Activated CD4-positive, alpha-beta memory T cell treated with anti-CD3 and anti-CD28 coated beads, Interleukin-2, amount 10 ng/mL, durations not matched to agents 7 days and 5 days (primary cell): ENCODE results near the gene PHPT1. TPM values are rescaled to one million over a fixed set of nuclear protein-coding genes. Genes with fewer than 3 reads are reported as not detected.
A peak's percentile ranks its signal among the peaks of the same experiment; 100 is the strongest.

Experiments
- CTCF ChIA-PET: fragments of 350-600 bp; sonication (Branson Sonifier 250); formaldehyde crosslinking; loops from one replicate; lab custom pipeline; 2021; ENCODE audit warnings: antibody characterized with exemption, inconsistent platforms; lab: Charles Lee
- POLR2A ChIA-PET: fragments of 350-600 bp; sonication (Branson Sonifier 250); formaldehyde crosslinking; loops from one replicate; lab custom pipeline; 2021; ENCODE audit warnings: antibody characterized with exemption; lab: Charles Lee
- DNase-seq: peaks from one replicate; pipeline ENCODE4 v3.0.0-alpha.2; 2020
- H3K27ac Mint-ChIP-seq: one replicate; pipeline ENCODE4 v1.8.0; 2021; ENCODE audit warnings: mild to moderate bottlenecking, mixed read lengths
- H3K27me3 Mint-ChIP-seq: one replicate; pipeline ENCODE4 v1.8.0; 2021; ENCODE audit warnings: mixed read lengths
- H3K36me3 Mint-ChIP-seq: one replicate; pipeline ENCODE4 v1.8.0; 2021; ENCODE audit warnings: low read depth, mixed read lengths
- H3K4me1 Mint-ChIP-seq: one replicate; pipeline ENCODE4 v1.8.0; 2021; ENCODE audit warnings: mixed read lengths
- H3K4me3 Mint-ChIP-seq: one replicate; pipeline ENCODE4 v1.8.0; 2021; ENCODE audit warnings: mild to moderate bottlenecking, mixed read lengths
- H3K9me3 Mint-ChIP-seq: one replicate; pipeline ENCODE4 v1.8.0; 2021; ENCODE audit warnings: mixed read lengths
- total RNA-seq, 2 experiments: library from RNA; stranded (reverse); gene quantifications; one replicate each; pipeline ENCODE4 v1.2.3, GENCODE V29; 2021

The PHPT1 gene
- total RNA-seq, 2 experiments from 2014 or later, result 82.3 to 85.4 TPM

DNA sequence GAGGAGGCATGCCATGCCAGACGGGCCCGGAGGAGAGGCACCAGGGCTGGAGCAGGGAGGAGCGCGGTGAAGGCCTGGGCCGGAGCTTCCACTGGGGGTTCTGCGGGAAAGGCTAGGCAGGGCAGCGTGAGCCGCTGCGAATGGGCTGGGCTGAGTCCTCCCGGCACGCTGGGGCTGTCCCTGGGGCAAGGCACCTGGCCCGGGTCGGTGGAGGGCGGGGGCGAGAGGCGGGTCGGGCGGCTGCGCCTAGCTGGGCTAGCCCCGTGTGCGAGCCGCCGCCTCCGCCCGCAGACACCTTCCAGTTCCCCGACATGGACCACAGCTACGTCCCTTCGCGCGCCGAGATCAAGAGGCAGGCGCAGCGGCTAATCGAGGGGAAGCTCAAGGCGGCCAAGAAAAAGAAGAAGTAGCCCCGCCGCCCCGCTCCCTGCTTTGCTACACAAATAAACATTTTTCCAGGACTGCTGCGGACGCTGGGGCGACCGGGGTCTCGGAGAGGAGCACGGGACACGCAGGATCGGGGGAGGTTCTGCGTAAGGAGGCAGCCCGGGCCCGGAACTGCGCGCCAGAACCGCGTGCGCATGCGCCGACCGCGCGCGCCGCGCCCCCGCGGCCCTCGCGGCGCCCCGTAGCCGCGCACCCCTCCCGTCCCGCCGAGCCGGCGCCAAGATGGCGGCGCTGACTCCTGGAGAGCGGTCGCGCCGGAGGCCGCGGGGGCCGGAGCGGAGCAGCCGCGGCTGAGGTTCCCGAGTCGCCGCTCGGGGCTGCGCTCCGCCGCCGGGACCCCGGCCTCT, 41.7 kb upstream of the PHPT1 start, which contains the start of gene RABL6:
TSS of gene RABL6 (plus strand) at position 668 of the 794 bp plus-strand sequence. CDS start 249 bp downstream, outside the sequence.
- H3K9me3 Mint-ChIP-seq, result no peaks in the 10 kb centered on the region

DNA sequence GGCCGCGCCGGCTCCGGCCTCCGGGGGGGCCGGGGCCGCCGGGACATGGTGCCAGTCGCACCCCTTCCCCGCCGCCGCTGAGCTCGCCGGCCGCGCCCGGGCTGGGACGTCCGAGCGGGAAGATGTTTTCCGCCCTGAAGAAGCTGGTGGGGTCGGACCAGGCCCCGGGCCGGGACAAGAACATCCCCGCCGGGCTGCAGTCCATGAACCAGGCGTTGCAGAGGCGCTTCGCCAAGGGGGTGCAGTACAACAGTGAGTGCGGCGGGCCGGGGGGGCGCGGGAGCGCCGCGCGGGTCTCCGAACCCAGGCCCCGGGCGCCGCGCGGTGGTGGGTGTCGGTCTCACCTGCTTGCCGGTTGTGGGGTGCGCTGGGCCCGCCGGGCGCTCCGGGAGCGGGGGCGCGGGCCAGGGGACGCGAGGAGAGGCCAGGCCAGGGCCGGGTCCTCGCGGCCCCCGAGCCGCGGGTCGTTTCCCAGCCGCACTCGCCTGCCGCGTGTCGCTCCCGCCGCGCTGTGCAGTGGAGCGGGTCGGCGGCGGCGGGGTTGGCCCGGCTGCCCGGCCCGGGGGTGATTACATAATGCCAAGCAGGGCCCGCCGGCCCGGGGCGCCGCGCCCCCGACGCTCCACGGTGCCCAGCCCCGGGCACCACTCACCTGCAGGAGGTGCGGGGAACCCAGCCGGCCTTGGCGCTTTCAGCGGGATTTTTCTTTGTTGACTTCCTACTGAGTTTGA, 41.0 kb upstream of the PHPT1 start:
- Mint-ChIP-seq H3K36me3 (peaks cover 30% of the 10 kb centered on the region), H3K27me3 (no peaks in the 10 kb centered on the region), H3K27ac (peak overlapping the region; percentile 74), H3K9me3 (no peaks in the 10 kb centered on the region), H3K4me1 (peaks cover 45% of the 10 kb centered on the region), H3K4me3 (peak overlapping the region; percentile 78)
- ChIA-PET CTCF (interaction anchor here (0.6 to 8.6 kb wide), 8 partner anchors 10 to 227 kb away, joined by 3 to 46 read pairs (median 4); partner anchors contain the start of gene AJM1), POLR2A (interaction anchor here (0.8 to 3.7 kb wide), 21 partner anchors 8 to 432 kb away, joined by 3 to 18 read pairs (median 5); partner anchors contain the start of genes AJM1, CCDC183, CLIC3 and FBXW5)
- DNase-seq, result peak; percentile 48

More for the DNA sequence above, 41.7 kb upstream of the PHPT1 start, which contains the start of gene RABL6:
- ChIA-PET POLR2A (interaction anchor here (0.7 to 3.7 kb wide), 22 partner anchors 9 to 433 kb away, joined by 3 to 18 read pairs (median 4); partner anchors contain the start of genes AJM1, CCDC183, CLIC3 and FBXW5), CTCF (interaction anchor here (0.6 to 8.6 kb wide), 6 partner anchors 10 to 228 kb away, joined by 3 to 46 read pairs (median 8); partner anchors contain the start of gene AJM1)
- H3K36me3 Mint-ChIP-seq, result peaks cover 22% of the 10 kb centered on the region
- H3K27ac Mint-ChIP-seq, result peak within 1 kb of the TSS; percentile 76
- peak within 1 kb of the TSS; percentile 87 for H3K4me3 Mint-ChIP-seq
- peaks cover 37% of the 10 kb centered on the region for H3K4me1 Mint-ChIP-seq
- DNase-seq, result peak; percentile 84
- peaks cover under 1% of the 10 kb centered on the region for H3K27me3 Mint-ChIP-seq

GRCh38 chr9:136808806-136809158, 40.4 kb upstream of the PHPT1 start:
- Mint-ChIP-seq H3K9me3 (no peaks in the 10 kb centered on the region), H3K27me3 (no peaks in the 10 kb centered on the region), H3K27ac (peak overlapping the region; percentile 74), H3K4me1 (peaks cover 50% of the 10 kb centered on the region), H3K36me3 (peaks cover 35% of the 10 kb centered on the region), H3K4me3 (peak overlapping the region; percentile 66)
- POLR2A ChIA-PET, result interaction anchor here (1.0 to 3.7 kb wide), 6 partner anchors 9 to 94 kb away, joined by 3 to 18 read pairs (median 8); partner anchors contain the start of genes AJM1 and TMEM141
- CTCF ChIA-PET, result interaction anchor here (0.5 to 8.6 kb wide), 7 partner anchors 11 to 226 kb away, joined by 3 to 46 read pairs (median 4); partner anchors contain the start of gene AJM1
- DNase-seq, result no peak

GRCh38 chr9:136814725-136815421, 34.3 kb upstream of the PHPT1 start:
- Mint-ChIP-seq H3K27me3 (no peaks in the 10 kb centered on the region), H3K36me3 (peaks cover 46% of the 10 kb centered on the region), H3K4me1 (peaks cover 43% of the 10 kb centered on the region), H3K27ac (no peak overlapping the region), H3K9me3 (no peaks in the 10 kb centered on the region), H3K4me3 (no peak overlapping the region)
- DNase-seq, result no peak
- ChIA-PET CTCF (interaction anchor here (1.4 to 2.4 kb wide), 3 partner anchors 22 to 28 kb away, joined by 3 to 14 read pairs (median 4); partner anchors contain the start of gene AJM1), POLR2A (no interaction called here)

- POLR2A ChIA-PET, result no interaction called here
- Mint-ChIP-seq H3K27ac (no peak overlapping the region), H3K36me3 (peaks cover 43% of the 10 kb centered on the region), H3K4me3 (no peak overlapping the region), H3K9me3 (no peaks in the 10 kb centered on the region), H3K27me3 (no peaks in the 10 kb centered on the region), H3K4me1 (peaks cover 40% of the 10 kb centered on the region)
- no peak for DNase-seq
- CTCF ChIA-PET, result interaction anchor here (1.4 to 2.4 kb wide), 2 partner anchors 23 to 27 kb away, joined by 4 to 14 read pairs; partner anchors contain the start of gene AJM1
Measured at GRCh38 chr9:136815422-136815782, 33.8 kb upstream of the PHPT1 start.

- CTCF ChIA-PET, result interaction anchor here (2.5 kb wide), 1 partner anchor 214 kb away, joined by 6 read pairs; no protein-coding TSS in a partner anchor
- Mint-ChIP-seq H3K27me3 (no peaks in the 10 kb centered on the region), H3K9me3 (no peaks in the 10 kb centered on the region), H3K4me3 (no peak overlapping the region), H3K36me3 (peaks cover 32% of the 10 kb centered on the region), H3K27ac (no peak overlapping the region), H3K4me1 (peaks cover 4% of the 10 kb centered on the region)
- no peak for DNase-seq
- POLR2A ChIA-PET, result no interaction called here
Measured at GRCh38 chr9:136820971-136821825, 28.0 kb upstream of the PHPT1 start.

DNA sequence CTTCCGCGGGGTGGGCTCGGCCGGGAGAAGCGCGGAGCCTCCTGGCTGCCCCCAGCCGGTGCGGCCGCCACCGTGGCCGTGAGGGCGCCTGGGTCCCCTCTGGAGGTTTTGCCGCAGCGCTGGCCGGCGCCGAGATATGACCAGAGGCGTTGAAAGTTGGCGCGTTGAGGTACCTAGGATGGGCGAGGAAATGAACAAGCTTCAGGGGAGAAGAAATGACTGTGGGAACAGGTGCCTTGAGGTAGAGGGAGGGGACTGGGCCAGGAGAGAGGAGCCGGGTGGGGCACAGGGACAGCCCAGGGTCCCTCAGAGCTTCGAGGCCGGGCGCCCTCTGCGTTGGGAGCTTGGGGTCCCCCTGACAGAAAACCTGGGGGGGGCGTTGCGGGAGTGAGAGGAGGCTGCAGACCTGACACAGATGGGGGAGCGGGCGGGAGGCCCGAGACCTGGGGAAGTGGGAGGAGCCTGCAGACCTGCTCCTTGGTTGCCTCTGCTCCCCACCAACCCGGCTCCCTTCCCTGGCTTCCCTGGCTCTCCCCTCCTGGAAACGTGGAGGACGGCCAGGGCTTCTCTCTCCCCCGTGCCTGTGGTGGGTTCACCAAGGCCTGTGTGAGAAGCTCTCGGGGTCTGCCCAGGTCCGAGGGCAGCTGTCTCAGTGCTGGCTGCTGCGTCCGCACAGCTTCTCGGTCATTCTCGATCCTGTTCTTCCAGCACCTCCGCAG, 27.2 kb upstream of the PHPT1 start:
- DNase-seq, result no peak
- Mint-ChIP-seq H3K4me1 (peaks cover 4% of the 10 kb centered on the region), H3K27me3 (no peaks in the 10 kb centered on the region), H3K9me3 (no peaks in the 10 kb centered on the region), H3K36me3 (peaks cover 29% of the 10 kb centered on the region), H3K4me3 (no peak overlapping the region), H3K27ac (no peak overlapping the region)
- ChIA-PET POLR2A (interaction anchor here (0.9 kb wide), 1 partner anchor 9 kb away, joined by 3 read pairs; no protein-coding TSS in a partner anchor), CTCF (no interaction called here)

- H3K27ac Mint-ChIP-seq, result no peak overlapping the region
- H3K9me3 Mint-ChIP-seq, result no peaks in the 10 kb centered on the region
- peaks cover 4% of the 10 kb centered on the region for H3K4me1 Mint-ChIP-seq
- H3K27me3 Mint-ChIP-seq, result no peaks in the 10 kb centered on the region
- no peak for DNase-seq
- ChIA-PET CTCF (interaction anchor here (0.7 kb wide), 1 partner anchor 61 kb away, joined by 3 read pairs; no protein-coding TSS in a partner anchor), POLR2A (interaction anchor here (0.7 kb wide), 1 partner anchor 12 kb away, joined by 3 read pairs; no protein-coding TSS in a partner anchor)
- no peak overlapping the region for H3K4me3 Mint-ChIP-seq
- peaks cover 27% of the 10 kb centered on the region for H3K36me3 Mint-ChIP-seq
Measured at GRCh38 chr9:136823136-136824046, 25.8 kb upstream of the PHPT1 start.

DNA sequence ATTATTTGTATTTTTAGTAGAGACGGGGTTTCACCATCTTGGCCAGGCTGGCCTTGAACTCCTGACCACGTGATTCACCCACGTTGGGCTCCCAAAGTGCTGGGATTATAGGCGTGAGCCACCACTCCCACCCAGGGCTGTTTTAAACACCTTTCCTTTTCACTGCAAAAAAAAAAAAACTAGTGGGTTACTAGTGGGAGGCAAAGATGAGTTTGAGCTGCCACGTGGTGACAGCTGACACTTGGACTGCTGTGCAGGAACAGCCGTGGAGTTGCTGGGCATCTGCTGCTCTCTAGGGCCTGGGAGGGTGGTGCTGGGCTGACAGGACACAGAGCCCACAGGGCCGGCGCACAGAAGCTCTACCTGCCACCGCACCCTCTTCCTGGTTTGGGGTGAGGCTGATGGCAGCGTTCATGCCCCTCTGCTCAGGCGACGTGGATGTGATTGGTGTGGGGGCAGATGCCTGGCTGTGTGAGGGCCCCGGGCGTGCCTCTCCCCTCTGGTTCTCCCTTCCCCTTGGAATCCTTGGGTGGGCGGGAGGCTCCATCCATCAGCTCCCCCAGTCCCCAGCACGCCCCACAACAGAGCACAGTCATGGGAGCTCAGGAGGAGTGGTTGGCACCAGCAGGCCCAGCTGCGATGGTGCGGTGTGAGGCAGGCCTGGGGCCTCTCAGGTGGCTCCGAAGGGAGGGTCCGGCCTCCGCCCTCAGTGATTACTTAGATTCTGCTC, 24.5 kb upstream of the PHPT1 start:
- Mint-ChIP-seq H3K36me3 (peaks cover 31% of the 10 kb centered on the region), H3K27ac (no peak overlapping the region), H3K4me1 (peaks cover 4% of the 10 kb centered on the region), H3K27me3 (no peaks in the 10 kb centered on the region), H3K9me3 (no peaks in the 10 kb centered on the region), H3K4me3 (no peak overlapping the region)
- DNase-seq, result no peak
- POLR2A ChIA-PET, result interaction anchor here (0.6 to 0.7 kb wide), 2 partner anchors 13 to 417 kb away, joined by 3 read pairs; partner anchors contain the start of gene TUBB4B
- CTCF ChIA-PET, result no interaction called here
